IPS-18a (cell line): Measurements from ENCODE around the gene SLC51A.
"Not testable (repeated sequence)": the region's sequence is repeated elsewhere in the genome, so short reads cannot be mapped to it uniquely, and the experiment has no call there.

Experiments used
- H3K27ac ChIP-seq: one replicate; pipeline ENCODE4 v1.5.1; 2013; ENCODE audit warnings: low read length
- H3K27me3 ChIP-seq: one replicate; pipeline ENCODE4 v1.6.1; 2013; ENCODE audit warnings: mild to moderate bottlenecking, low read length; ENCODE audit not compliant: control insufficient read depth, insufficient read depth
- H3K36me3 ChIP-seq: one replicate; pipeline ENCODE4 v1.6.1; 2013; ENCODE audit warnings: low read depth, low read length; ENCODE audit not compliant: control insufficient read depth
- H3K4me1 ChIP-seq: one replicate; pipeline ENCODE4 v1.6.1; 2013; ENCODE audit warnings: low read depth, low read length; ENCODE audit not compliant: control insufficient read depth
- H3K4me3 ChIP-seq: one replicate; pipeline ENCODE4 v1.5.1; 2013; ENCODE audit warnings: low read length
- H3K9ac ChIP-seq: one replicate; pipeline ENCODE4 v1.6.1; 2013; ENCODE audit warnings: mild to moderate bottlenecking, low read length, moderate library complexity
- H3K9me3 ChIP-seq: one replicate; pipeline ENCODE4 v1.6.1; 2013; ENCODE audit warnings: low read depth, low read length; ENCODE audit not compliant: control insufficient read depth

Gene SLC51A

GRCh38 chr3:196179380-196180308 lies 36.7 kb upstream of the SLC51A start:
- Histone ChIP-seq H3K27me3 (no peaks in the 10 kb centered on the region), H3K4me1 (peaks cover 10% of the 10 kb centered on the region), H3K9me3 (no peaks in the 10 kb centered on the region), H3K9ac (no peak overlapping the region), H3K36me3 (no peaks in the 10 kb centered on the region), H3K27ac (no peak overlapping the region), H3K4me3 (no peak overlapping the region)

- Histone ChIP-seq H3K27ac (no peak overlapping the region), H3K9ac (no peak overlapping the region), H3K4me3 (no peak overlapping the region), H3K4me1 (peaks cover 10% of the 10 kb centered on the region), H3K27me3 (no peaks in the 10 kb centered on the region), H3K36me3 (no peaks in the 10 kb centered on the region), H3K9me3 (no peaks in the 10 kb centered on the region)
Measured at GRCh38 chr3:196180346-196180745, 36.0 kb upstream of the SLC51A start.

GRCh38 chr3:196181127-196181546 lies 35.2 kb upstream of the SLC51A start:
- H3K27me3 ChIP-seq, result no peaks in the 10 kb centered on the region
- peaks cover 10% of the 10 kb centered on the region for H3K4me1 ChIP-seq
- no peaks in the 10 kb centered on the region for H3K9me3 ChIP-seq
- no peak overlapping the region for H3K27ac ChIP-seq
- no peaks in the 10 kb centered on the region for H3K36me3 ChIP-seq
- H3K4me3 ChIP-seq, result no peak overlapping the region
- no peak overlapping the region for H3K9ac ChIP-seq

GRCh38 chr3:196184169-196184432 lies 32.2 kb upstream of the SLC51A start:
- H3K27ac ChIP-seq, H3K36me3 ChIP-seq, H3K27me3 ChIP-seq, H3K9ac ChIP-seq, H3K9me3 ChIP-seq, H3K4me3 ChIP-seq: not testable (repeated sequence)
- H3K4me1 ChIP-seq, result peaks cover 11% of the 10 kb centered on the region

GRCh38 chr3:196184881-196185280 lies 31.5 kb upstream of the SLC51A start:
- peaks cover 5% of the 10 kb centered on the region for H3K4me1 ChIP-seq
- H3K9ac ChIP-seq, result no peak overlapping the region
- H3K27ac ChIP-seq, result no peak overlapping the region
- no peaks in the 10 kb centered on the region for H3K36me3 ChIP-seq
- H3K27me3 ChIP-seq, result no peaks in the 10 kb centered on the region
- H3K9me3 ChIP-seq, result no peaks in the 10 kb centered on the region
- no peak overlapping the region for H3K4me3 ChIP-seq

- H3K27ac ChIP-seq, result peak overlapping the region; percentile 68
- H3K9ac ChIP-seq, result peak overlapping the region; percentile 32
- H3K4me1 ChIP-seq, result peaks cover 5% of the 10 kb centered on the region
- H3K27me3 ChIP-seq, result no peaks in the 10 kb centered on the region
- H3K4me3 ChIP-seq, result peak overlapping the region; percentile 13
- no peaks in the 10 kb centered on the region for H3K9me3 ChIP-seq
- H3K36me3 ChIP-seq, result no peaks in the 10 kb centered on the region
Measured at GRCh38 chr3:196186651-196187573, 29.4 kb upstream of the SLC51A start.

- Histone ChIP-seq H3K4me3 (no peak overlapping the region), H3K9ac (no peak overlapping the region), H3K36me3 (no peaks in the 10 kb centered on the region), H3K4me1 (peaks cover 5% of the 10 kb centered on the region), H3K27ac (no peak overlapping the region), H3K27me3 (no peaks in the 10 kb centered on the region), H3K9me3 (no peaks in the 10 kb centered on the region)
Measured at GRCh38 chr3:196189566-196190347, 26.6 kb upstream of the SLC51A start.

- Histone ChIP-seq H3K27ac (no peak overlapping the region), H3K4me1 (peaks cover 2% of the 10 kb centered on the region)
Measured at GRCh38 chr3:196192036-196192523, 24.3 kb upstream of the SLC51A start.

GRCh38 chr3:196192524-196193051 lies 23.7 kb upstream of the SLC51A start:
- Histone ChIP-seq H3K36me3 (no peaks in the 10 kb centered on the region), H3K9me3 (no peaks in the 10 kb centered on the region), H3K27me3 (no peaks in the 10 kb centered on the region), H3K9ac (no peak overlapping the region), H3K4me3 (no peak overlapping the region), H3K4me1 (no peaks in the 10 kb centered on the region), H3K27ac (no peak overlapping the region)

More at GRCh38 chr3:196192036-196192523, 24.3 kb upstream of the SLC51A start:
- no peaks in the 10 kb centered on the region for H3K9me3 ChIP-seq
- H3K36me3 ChIP-seq, result no peaks in the 10 kb centered on the region
- no peak overlapping the region for H3K9ac ChIP-seq
- no peaks in the 10 kb centered on the region for H3K27me3 ChIP-seq
- H3K4me3 ChIP-seq, result no peak overlapping the region

GRCh38 chr3:196193133-196193735 lies 23.1 kb upstream of the SLC51A start:
- H3K4me1 ChIP-seq, result no peaks in the 10 kb centered on the region
- no peaks in the 10 kb centered on the region for H3K36me3 ChIP-seq
- no peak overlapping the region for H3K9ac ChIP-seq
- H3K9me3 ChIP-seq, result no peaks in the 10 kb centered on the region
- H3K4me3 ChIP-seq, result no peak overlapping the region
- no peak overlapping the region for H3K27ac ChIP-seq
- no peaks in the 10 kb centered on the region for H3K27me3 ChIP-seq
